Activated T-helper 1 cell treated with anti-CD3 and anti-CD28 coated beads, Interleukin-12 subunit alpha, Interleukin-12 subunit beta, Interleukin-2, Interleukin-4 antibody, amounts not matched to agents 30 ng/mL and 10 ng/mL and 1 ng/mL, durations not matched to agents 14 hours and 24 hours and 36 hours (primary cell): ENCODE measurements around the gene CNR2. TPM values are rescaled to one million over a fixed set of nuclear protein-coding genes. Genes with fewer than 3 reads are reported as not detected.

Experiments
- DNase-seq: peaks from one replicate; pipeline ENCODE4 v3.0.0; 2021; ENCODE audit warnings: low spot score
- H3K27ac Mint-ChIP-seq: one replicate; pipeline ENCODE4 v1.8.0; 2021; ENCODE audit warnings: mild to moderate bottlenecking, mixed read lengths
- H3K27me3 Mint-ChIP-seq: one replicate; pipeline ENCODE4 v1.8.0; 2022; ENCODE audit warnings: mild to moderate bottlenecking, moderate library complexity, mixed read lengths; ENCODE audit not compliant: insufficient read depth
- H3K36me3 Mint-ChIP-seq: one replicate; pipeline ENCODE4 v1.8.0; 2021; ENCODE audit warnings: low read depth, mixed read lengths
- H3K4me1 Mint-ChIP-seq: one replicate; pipeline ENCODE4 v1.8.0; 2021; ENCODE audit warnings: low read depth, mixed read lengths
- H3K4me3 Mint-ChIP-seq: one replicate; pipeline ENCODE4 v1.8.0; 2021; ENCODE audit warnings: mild to moderate bottlenecking, moderate library complexity, mixed read lengths
- H3K9me3 Mint-ChIP-seq: one replicate; pipeline ENCODE4 v1.8.0; 2021; ENCODE audit warnings: mixed read lengths
- intact Hi-C: fragments of 100-400 bp; cut with micrococcal nuclease; formaldehyde crosslinking; loops from one replicate; pipeline ENCODE4 v1.15.1; 2024
- total RNA-seq: library from RNA; stranded (reverse); gene quantifications from 2 replicates; pipeline ENCODE4 v1.2.3, GENCODE V29; 2022

Gene CNR2
- total RNA-seq, 1 donor from 2014 or later: not detected

DNA sequence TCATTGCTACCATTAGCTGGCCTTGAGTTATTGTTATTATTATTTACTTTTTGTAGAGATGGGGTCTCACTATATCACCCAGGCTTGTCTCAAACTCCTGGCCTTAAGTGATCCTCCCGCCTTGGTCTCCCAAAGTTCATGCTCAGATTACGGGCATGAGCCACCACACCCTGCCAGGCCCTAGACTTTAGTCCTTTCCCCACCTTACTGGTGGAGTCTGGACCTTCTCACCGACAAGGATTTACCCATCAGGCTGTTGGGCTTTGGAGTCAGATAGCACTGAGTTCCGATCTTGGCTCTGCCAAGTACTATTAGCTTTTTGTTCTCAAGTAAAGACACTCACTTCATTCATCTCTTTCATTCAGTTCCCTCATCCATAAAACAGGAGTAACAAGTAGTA, 17.2 kb downstream of the CNR2 start:
- no peaks in the 10 kb centered on the region for H3K9me3 Mint-ChIP-seq
- H3K4me3 Mint-ChIP-seq: no peak overlapping the region
- H3K36me3 Mint-ChIP-seq: no peaks in the 10 kb centered on the region
- H3K4me1 Mint-ChIP-seq: peaks cover 9% of the 10 kb centered on the region
- no peak overlapping the region for H3K27ac Mint-ChIP-seq
- peaks cover 28% of the 10 kb centered on the region for H3K27me3 Mint-ChIP-seq
- intact Hi-C loops: no loop called here
- DNase-seq: no peak

- H3K9me3 Mint-ChIP-seq: no peaks in the 10 kb centered on the region
- DNase-seq: no peak
- H3K27ac Mint-ChIP-seq: no peak overlapping the region
- H3K36me3 Mint-ChIP-seq: no peaks in the 10 kb centered on the region
- intact Hi-C loops: no loop called here
- peaks cover 9% of the 10 kb centered on the region for H3K4me1 Mint-ChIP-seq
- H3K27me3 Mint-ChIP-seq: peaks cover 20% of the 10 kb centered on the region
- no peak overlapping the region for H3K4me3 Mint-ChIP-seq
These were observed 18.1 kb downstream of the CNR2 start for GRCh38 chr1:23895082-23895481.

DNA sequence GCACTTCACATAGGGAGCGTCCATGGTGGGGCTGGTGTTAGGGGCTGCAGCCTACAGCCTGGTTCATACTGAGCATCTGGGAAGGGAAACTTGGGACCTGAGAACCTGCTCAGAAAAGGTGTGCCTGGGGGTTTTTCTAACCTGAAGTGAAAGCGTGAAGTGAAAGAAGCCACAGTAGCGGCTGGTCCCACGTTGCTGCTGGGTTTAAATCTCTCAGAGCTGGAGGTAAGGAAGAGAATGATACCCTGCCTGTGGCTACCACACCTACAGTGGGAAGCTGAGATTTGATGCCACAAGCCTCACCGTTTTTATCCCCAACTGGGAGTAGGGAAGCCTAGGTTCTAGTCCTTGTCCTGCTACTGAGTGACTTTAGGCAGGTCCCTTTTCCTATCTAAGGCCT, 24.1 kb downstream of the CNR2 start:
- Mint-ChIP-seq H3K36me3 (no peaks in the 10 kb centered on the region), H3K4me1 (no peaks in the 10 kb centered on the region)

DNA sequence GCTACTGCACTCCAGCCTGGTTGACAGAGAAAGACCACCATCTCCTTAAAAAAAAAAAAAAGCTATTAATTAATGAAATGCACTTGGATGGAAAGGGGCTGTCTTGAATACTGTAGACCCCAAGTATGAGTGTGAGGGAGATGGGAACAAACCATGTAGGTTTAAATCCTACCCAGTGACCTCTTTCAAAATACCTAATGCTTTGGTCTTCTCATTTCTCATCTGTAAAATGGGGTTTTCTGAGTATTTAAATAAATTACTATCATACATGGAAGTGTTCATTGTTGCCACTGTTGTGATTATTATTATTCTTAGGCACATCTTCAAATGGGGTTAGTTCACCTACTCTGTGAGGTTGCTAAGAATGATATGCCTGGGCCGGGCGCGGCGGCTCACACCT, 27.9 kb downstream of the CNR2 start:
- DNase-seq: no peak
- intact Hi-C loops: no loop called here
- Mint-ChIP-seq H3K4me3 (no peak overlapping the region), H3K36me3 (no peaks in the 10 kb centered on the region), H3K27ac (no peak overlapping the region), H3K27me3 (peaks cover 4% of the 10 kb centered on the region), H3K9me3 (no peaks in the 10 kb centered on the region), H3K4me1 (no peaks in the 10 kb centered on the region)

More for the DNA sequence above, 24.1 kb downstream of the CNR2 start:
- H3K27me3 Mint-ChIP-seq: peaks cover 6% of the 10 kb centered on the region
- no peak overlapping the region for H3K4me3 Mint-ChIP-seq
- H3K9me3 Mint-ChIP-seq: no peaks in the 10 kb centered on the region
- intact Hi-C loops: no loop called here
- H3K27ac Mint-ChIP-seq: no peak overlapping the region
- DNase-seq: no peak

DNA sequence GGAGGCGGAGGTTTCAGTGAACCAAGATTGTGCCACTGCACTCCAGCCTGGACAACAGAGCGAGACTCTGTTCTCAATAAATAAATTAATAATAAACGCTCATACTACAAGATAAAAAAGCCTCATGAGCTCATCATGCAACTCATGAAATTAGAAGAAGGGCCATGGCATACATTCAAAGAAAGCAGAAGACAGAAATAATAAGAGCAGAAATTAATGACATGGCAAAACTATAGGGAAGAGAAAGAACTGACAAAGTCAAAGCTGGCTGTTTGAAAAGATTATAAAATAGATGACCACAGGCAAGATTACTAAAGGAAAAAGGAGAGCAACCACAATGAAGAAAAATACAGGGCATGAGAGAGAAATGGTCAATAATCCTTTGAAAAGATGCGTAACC, 30.4 kb downstream of the CNR2 start:
- DNase-seq: no peak
- H3K27ac Mint-ChIP-seq: no peak overlapping the region
- H3K36me3 Mint-ChIP-seq: no peaks in the 10 kb centered on the region
- intact Hi-C loops: no loop called here
- peaks cover 12% of the 10 kb centered on the region for H3K9me3 Mint-ChIP-seq
- no peak overlapping the region for H3K4me3 Mint-ChIP-seq
- no peaks in the 10 kb centered on the region for H3K4me1 Mint-ChIP-seq
- peaks cover 3% of the 10 kb centered on the region for H3K27me3 Mint-ChIP-seq

- no peak for DNase-seq
- Mint-ChIP-seq H3K9me3 (peaks cover 23% of the 10 kb centered on the region), H3K4me3 (no peak overlapping the region), H3K27ac (no peak overlapping the region), H3K27me3 (peaks cover 2% of the 10 kb centered on the region), H3K4me1 (no peaks in the 10 kb centered on the region), H3K36me3 (no peaks in the 10 kb centered on the region)
- intact Hi-C loops: no loop called here
These were observed 33.4 kb downstream of the CNR2 start for GRCh38 chr1:23879809-23880208.

- Mint-ChIP-seq H3K27ac (no peak overlapping the region), H3K36me3 (no peaks in the 10 kb centered on the region), H3K4me3 (no peak overlapping the region), H3K27me3 (peaks cover 2% of the 10 kb centered on the region), H3K4me1 (no peaks in the 10 kb centered on the region), H3K9me3 (peaks cover 23% of the 10 kb centered on the region)
- no peak for DNase-seq
- intact Hi-C loops: no loop called here
These were observed 34.5 kb downstream of the CNR2 start for GRCh38 chr1:23878668-23879067.

DNA sequence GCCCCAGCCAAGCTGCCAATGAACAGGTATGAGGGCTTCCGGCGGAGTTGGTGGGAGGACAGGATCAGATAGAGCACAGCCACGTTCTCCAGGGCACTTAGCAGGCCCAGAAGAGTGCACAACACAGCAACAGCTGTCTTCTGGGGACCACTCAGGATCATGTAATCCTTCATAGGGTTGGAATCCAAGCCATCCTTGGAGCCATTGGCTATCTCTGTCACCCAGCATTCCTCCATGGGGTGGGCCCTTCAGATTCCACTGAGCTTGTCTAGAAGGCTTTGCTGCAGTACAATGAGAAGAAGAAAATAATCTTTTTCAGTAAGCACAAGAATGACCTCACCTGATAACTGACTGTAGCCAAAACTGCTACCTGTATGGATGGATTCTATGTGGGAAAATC, 37.8 kb downstream of the CNR2 start:
- no peak overlapping the region for H3K4me3 Mint-ChIP-seq
- peaks cover 23% of the 10 kb centered on the region for H3K9me3 Mint-ChIP-seq
- no peak overlapping the region for H3K27ac Mint-ChIP-seq
- no peaks in the 10 kb centered on the region for H3K4me1 Mint-ChIP-seq
- intact Hi-C loops: no loop called here
- H3K27me3 Mint-ChIP-seq: no peaks in the 10 kb centered on the region
- H3K36me3 Mint-ChIP-seq: no peaks in the 10 kb centered on the region
- no peak for DNase-seq

DNA sequence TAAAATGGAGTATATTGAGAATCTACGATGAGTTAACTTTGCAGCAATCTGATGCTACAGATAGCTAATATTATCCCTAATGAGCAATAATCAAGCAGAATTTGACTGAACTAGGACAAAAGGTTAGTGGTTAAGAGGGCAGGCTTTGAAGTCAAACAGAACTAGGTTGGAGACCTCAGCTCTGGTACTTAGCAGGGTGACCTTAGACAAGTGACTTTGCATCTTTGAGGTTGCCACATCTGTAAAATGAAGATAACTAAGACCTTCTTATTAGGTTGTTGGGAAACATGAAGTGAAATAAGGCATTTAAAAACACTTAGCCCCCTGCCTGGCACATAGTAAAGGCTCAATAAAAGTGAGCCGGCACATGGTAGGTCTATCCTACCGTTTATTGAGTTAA, 40.7 kb downstream of the CNR2 start:
- intact Hi-C loops: no loop called here
- H3K27me3 Mint-ChIP-seq: peaks cover 8% of the 10 kb centered on the region
- H3K4me3 Mint-ChIP-seq: no peak overlapping the region
- DNase-seq: no peak
- no peak overlapping the region for H3K27ac Mint-ChIP-seq
- no peaks in the 10 kb centered on the region for H3K36me3 Mint-ChIP-seq
- peaks cover 9% of the 10 kb centered on the region for H3K4me1 Mint-ChIP-seq
- peaks cover 10% of the 10 kb centered on the region for H3K9me3 Mint-ChIP-seq

GRCh38 chr1:23869051-23869450, 44.1 kb downstream of the CNR2 start:
- DNase-seq: no peak
- Mint-ChIP-seq H3K27ac (no peak overlapping the region), H3K4me1 (peaks cover 18% of the 10 kb centered on the region), H3K4me3 (peak overlapping the region; percentile 81), H3K36me3 (no peaks in the 10 kb centered on the region), H3K27me3 (peaks cover 11% of the 10 kb centered on the region), H3K9me3 (no peaks in the 10 kb centered on the region)
- intact Hi-C loops: loop anchor here (2.0 kb wide), 1 partner anchor 68 kb away; the partner anchor contains the start of gene GALE

- no peaks in the 10 kb centered on the region for H3K36me3 Mint-ChIP-seq
- intact Hi-C loops: loop anchor here (1.0 to 2.0 kb wide), 7 partner anchors 30 to 96 kb away; partner anchors contain the start of genes GALE, HMGCL and PITHD1
- peak overlapping the region; percentile 81 for H3K4me3 Mint-ChIP-seq
- H3K4me1 Mint-ChIP-seq: peaks cover 18% of the 10 kb centered on the region
- peaks cover 11% of the 10 kb centered on the region for H3K27me3 Mint-ChIP-seq
- no peaks in the 10 kb centered on the region for H3K9me3 Mint-ChIP-seq
- H3K27ac Mint-ChIP-seq: no peak overlapping the region
- DNase-seq: no peak
These were observed 44.6 kb downstream of the CNR2 start for GRCh38 chr1:23868557-23869016.

DNA sequence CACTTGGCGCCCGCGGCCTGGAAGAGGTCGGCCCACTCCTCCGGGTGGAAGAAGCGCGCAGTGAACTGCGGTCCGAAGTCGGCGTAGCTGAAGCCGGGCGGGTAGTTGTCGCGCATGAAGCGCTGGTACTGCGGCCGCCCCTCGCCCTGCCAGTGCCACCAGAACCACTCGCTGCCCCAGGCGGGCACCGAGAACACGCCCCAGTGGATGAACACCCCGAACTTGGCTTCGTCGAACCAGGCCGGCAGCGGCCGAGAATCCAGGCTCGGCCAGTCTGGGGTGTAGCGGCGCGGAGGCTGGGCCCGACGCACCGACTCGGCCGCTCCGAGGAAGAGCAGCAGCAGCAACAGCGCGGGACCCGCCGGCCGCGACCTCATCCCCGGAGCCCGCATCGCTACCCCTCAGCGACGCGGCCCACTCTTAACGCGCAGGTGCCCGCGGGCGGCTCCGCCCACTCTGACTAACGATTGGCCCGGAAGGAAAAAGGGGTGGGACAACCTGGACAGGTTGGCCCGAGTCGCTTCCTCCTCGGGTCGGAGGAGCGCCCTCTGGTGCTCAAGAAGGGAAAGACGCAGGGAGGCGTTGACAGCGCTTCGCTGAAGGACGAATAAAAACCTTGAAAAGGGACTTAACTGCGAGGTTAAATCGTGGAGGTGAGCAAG, 45.1 kb downstream of the CNR2 start, which contains the start of gene FUCA1:
Gene FUCA1 (minus strand): TSS at position 396 of the 662 bp plus-strand sequence. CDS start 4 bp downstream, at position 392.
- peak; percentile 92 for DNase-seq
- H3K27ac Mint-ChIP-seq: no peak within 1 kb of the TSS
- peaks cover 18% of the 10 kb centered on the region for H3K4me1 Mint-ChIP-seq
- H3K4me3 Mint-ChIP-seq: peak within 1 kb of the TSS; percentile 81
- H3K9me3 Mint-ChIP-seq: no peaks in the 10 kb centered on the region
- intact Hi-C loops: loop anchor here (1.0 to 2.0 kb wide), 7 partner anchors 30 to 96 kb away; partner anchors contain the start of genes GALE, HMGCL and PITHD1
- H3K27me3 Mint-ChIP-seq: peaks cover 11% of the 10 kb centered on the region
- no peaks in the 10 kb centered on the region for H3K36me3 Mint-ChIP-seq

- H3K36me3 Mint-ChIP-seq: no peaks in the 10 kb centered on the region
- no peak overlapping the region for H3K27ac Mint-ChIP-seq
- peak overlapping the region; percentile 81 for H3K4me3 Mint-ChIP-seq
- H3K4me1 Mint-ChIP-seq: peaks cover 18% of the 10 kb centered on the region
- intact Hi-C loops: no loop called here
- H3K9me3 Mint-ChIP-seq: no peaks in the 10 kb centered on the region
- no peak for DNase-seq
- H3K27me3 Mint-ChIP-seq: peaks cover 11% of the 10 kb centered on the region
These were observed 45.6 kb downstream of the CNR2 start for GRCh38 chr1:23867542-23867894.
